ENCODE data around the gene MLLT6.

The MLLT6 gene

GRCh38 chr17:38746849-38747462 lies 41.9 kb downstream of the MLLT6 start:
- WGBS, 2 experiments (ENCODE audit: insufficient coverage in 2 of 2): 2 to 4% methylated on average over 5 to 13 of the region's 21 CpGs
- no peaks in the 10 kb centered on the region for H3K9me3 ChIP-seq (ENCODE audit: control insufficient read depth, low read length)
- no peak overlapping the region for H3K27ac ChIP-seq (ENCODE audit: low read depth, low read length, severe bottlenecking)
- peaks cover 15% of the 10 kb centered on the region for H3K36me3 ChIP-seq (ENCODE audit: control insufficient read depth, insufficient read depth, low read length)
- peak overlapping the region; percentile 93 for H3K4me3 ChIP-seq (ENCODE audit: extremely low read depth, insufficient read depth, low read length, poor library complexity, severe bottlenecking)
- H3K4me1 ChIP-seq (ENCODE audit: control insufficient read depth, insufficient read depth, low read length, poor library complexity, severe bottlenecking): peaks cover 6% of the 10 kb centered on the region

DNA sequence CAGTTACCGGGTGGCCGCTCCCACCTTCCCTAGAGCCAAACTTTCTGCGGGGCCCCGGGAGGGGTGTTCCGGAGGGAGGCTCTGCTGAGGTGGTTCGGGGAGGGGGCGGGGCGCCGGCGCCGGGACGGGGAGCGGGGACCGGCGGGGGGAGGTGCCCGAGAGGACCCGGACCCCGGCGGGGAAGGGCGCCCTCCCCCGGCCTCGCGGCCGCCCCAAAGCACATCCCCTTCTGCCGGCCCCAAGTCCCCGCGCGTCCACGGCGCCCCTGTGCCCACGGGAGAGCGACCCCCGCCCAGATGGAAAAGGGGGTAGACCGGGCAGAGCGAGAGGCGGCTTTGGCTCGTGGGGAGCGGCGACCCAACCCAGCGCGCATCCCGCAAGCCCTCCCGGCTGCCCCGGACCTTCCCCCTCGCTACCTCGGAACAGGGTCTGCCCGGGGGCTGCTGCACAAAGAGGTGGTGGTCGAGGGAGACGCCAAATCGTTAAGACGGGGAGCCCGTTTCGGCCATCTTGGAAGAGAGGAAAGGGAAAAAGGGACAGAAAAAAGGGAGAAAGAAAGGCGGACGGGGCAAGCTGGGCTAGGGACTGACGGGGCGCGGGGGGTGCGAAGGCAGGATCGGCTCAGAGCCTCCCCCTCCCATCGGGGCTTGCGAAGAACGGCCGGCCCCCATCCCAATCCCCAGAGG lies 42.5 kb downstream of the MLLT6 start:
- 0% methylated on average over 24 to 40 of the region's 64 CpGs for WGBS, 2 experiments (ENCODE audit: insufficient coverage in 2 of 2)
- no peaks in the 10 kb centered on the region for H3K9me3 ChIP-seq (ENCODE audit: control insufficient read depth, low read length)
- H3K4me3 ChIP-seq (ENCODE audit: extremely low read depth, insufficient read depth, low read length, poor library complexity, severe bottlenecking): peak overlapping the region; percentile 93
- H3K27ac ChIP-seq (ENCODE audit: low read depth, low read length, severe bottlenecking): peak overlapping the region; percentile 75
- H3K4me1 ChIP-seq (ENCODE audit: control insufficient read depth, insufficient read depth, low read length, poor library complexity, severe bottlenecking): peaks cover 6% of the 10 kb centered on the region
- peaks cover 13% of the 10 kb centered on the region for H3K36me3 ChIP-seq (ENCODE audit: control insufficient read depth, insufficient read depth, low read length)

DNA sequence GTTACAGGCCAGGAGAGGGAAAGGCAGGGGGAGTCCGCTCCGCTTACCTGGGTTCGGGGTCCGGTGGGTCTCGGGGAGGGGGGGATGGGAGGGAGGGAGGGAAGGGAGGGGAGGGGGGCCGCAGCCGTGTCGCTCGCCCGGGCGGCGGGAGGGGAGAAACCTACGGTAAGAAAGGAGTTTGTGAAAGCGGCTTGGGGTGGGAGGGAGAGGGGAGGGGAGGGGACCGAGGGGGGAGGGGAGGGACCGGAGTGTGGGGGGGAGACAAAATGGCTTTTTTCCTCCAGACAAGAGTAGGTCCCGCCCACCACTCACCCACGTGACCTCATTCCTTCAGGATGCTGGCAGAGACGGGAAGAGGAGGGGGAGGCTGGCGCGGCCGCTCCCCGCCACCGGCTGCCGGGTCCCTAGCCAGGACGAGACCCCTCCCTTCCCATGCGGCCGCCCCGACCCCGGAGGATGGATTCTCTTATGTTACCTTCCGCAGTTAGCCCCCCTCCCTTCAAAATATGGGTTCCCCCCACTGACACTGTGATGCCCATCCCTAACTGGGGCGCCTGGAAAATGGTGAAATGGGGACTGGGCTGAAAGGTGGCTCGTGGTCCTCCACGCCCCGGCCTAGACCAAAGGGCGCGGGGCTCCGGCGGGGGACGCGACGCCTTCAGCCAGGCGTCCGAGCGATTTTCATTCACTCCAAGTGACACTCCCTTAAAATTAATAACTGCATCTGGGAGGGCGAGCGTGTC lies 43.2 kb downstream of the MLLT6 start, which contains the start of gene PCGF2:
PCGF2 (minus strand) TSS at position 188 of the 743 bp plus-strand sequence. CDS start 7,934 bp downstream, outside the sequence.
- WGBS, 2 experiments (ENCODE audit: insufficient coverage in 2 of 2): 0 to 2% methylated on average over 15 of the region's 47 CpGs
- Histone ChIP-seq H3K27ac (ENCODE audit: low read depth, low read length, severe bottlenecking) (peak within 1 kb of the TSS; percentile 75), H3K4me1 (ENCODE audit: control insufficient read depth, insufficient read depth, low read length, poor library complexity, severe bottlenecking) (peaks cover 6% of the 10 kb centered on the region), H3K4me3 (ENCODE audit: extremely low read depth, insufficient read depth, low read length, poor library complexity, severe bottlenecking) (peak within 1 kb of the TSS; percentile 93), H3K36me3 (ENCODE audit: control insufficient read depth, insufficient read depth, low read length) (peaks cover 8% of the 10 kb centered on the region), H3K9me3 (ENCODE audit: control insufficient read depth, low read length) (no peaks in the 10 kb centered on the region)

DNA sequence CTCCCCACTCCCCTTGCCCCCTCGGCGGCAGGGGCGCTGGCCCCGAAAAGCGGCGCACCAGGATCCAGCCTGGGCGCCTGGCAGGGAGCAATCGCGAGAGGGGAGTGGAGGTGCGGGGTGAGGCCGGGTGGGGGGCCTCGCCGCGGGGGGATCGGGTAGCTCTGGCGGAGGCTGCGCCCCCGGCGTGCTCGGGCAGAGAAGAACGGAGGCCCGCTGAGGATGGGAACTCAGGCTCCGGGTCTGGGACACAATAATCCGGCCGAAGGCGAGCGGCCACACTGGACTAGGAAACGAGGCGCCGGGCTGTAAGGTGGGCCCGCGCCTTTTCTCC lies 43.8 kb downstream of the MLLT6 start:
- Histone ChIP-seq H3K9me3 (ENCODE audit: control insufficient read depth, low read length) (no peaks in the 10 kb centered on the region), H3K4me1 (ENCODE audit: control insufficient read depth, insufficient read depth, low read length, poor library complexity, severe bottlenecking) (peaks cover 6% of the 10 kb centered on the region), H3K4me3 (ENCODE audit: extremely low read depth, insufficient read depth, low read length, poor library complexity, severe bottlenecking) (peak overlapping the region; percentile 91), H3K36me3 (ENCODE audit: control insufficient read depth, insufficient read depth, low read length) (peaks cover 11% of the 10 kb centered on the region), H3K27ac (ENCODE audit: low read depth, low read length, severe bottlenecking) (peak overlapping the region; percentile 49)
- WGBS, 2 experiments (ENCODE audit: insufficient coverage in 2 of 2): 0 to 1% methylated on average over 24 to 26 of the region's 32 CpGs

- Histone ChIP-seq H3K9me3 (ENCODE audit: control insufficient read depth, low read length) (no peaks in the 10 kb centered on the region), H3K27ac (ENCODE audit: low read depth, low read length, severe bottlenecking) (peak overlapping the region; percentile 49), H3K4me1 (ENCODE audit: control insufficient read depth, insufficient read depth, low read length, poor library complexity, severe bottlenecking) (peaks cover 6% of the 10 kb centered on the region), H3K36me3 (ENCODE audit: control insufficient read depth, insufficient read depth, low read length) (peaks cover 17% of the 10 kb centered on the region), H3K4me3 (ENCODE audit: extremely low read depth, insufficient read depth, low read length, poor library complexity, severe bottlenecking) (peak overlapping the region; percentile 91)
- WGBS, 2 experiments (ENCODE audit: insufficient coverage in 2 of 2): 0% methylated on average over 72 to 77 of the region's 79 CpGs
Observed at GRCh38 chr17:38749223-38750043, 44.4 kb downstream of the MLLT6 start.

- 0 to 3% methylated on average over 8 to 9 of the region's 12 CpGs for WGBS, 2 experiments (ENCODE audit: insufficient coverage in 2 of 2)
- Histone ChIP-seq H3K4me1 (ENCODE audit: control insufficient read depth, insufficient read depth, low read length, poor library complexity, severe bottlenecking) (peaks cover 6% of the 10 kb centered on the region), H3K4me3 (ENCODE audit: extremely low read depth, insufficient read depth, low read length, poor library complexity, severe bottlenecking) (peak overlapping the region; percentile 91), H3K9me3 (ENCODE audit: control insufficient read depth, low read length) (no peaks in the 10 kb centered on the region), H3K27ac (ENCODE audit: low read depth, low read length, severe bottlenecking) (no peak overlapping the region), H3K36me3 (ENCODE audit: control insufficient read depth, insufficient read depth, low read length) (peaks cover 21% of the 10 kb centered on the region)
Observed at GRCh38 chr17:38750044-38750311, 44.9 kb downstream of the MLLT6 start.

- H3K4me3 ChIP-seq (ENCODE audit: extremely low read depth, insufficient read depth, low read length, poor library complexity, severe bottlenecking): peak overlapping the region; percentile 91
- H3K9me3 ChIP-seq (ENCODE audit: control insufficient read depth, low read length): no peaks in the 10 kb centered on the region
- H3K4me1 ChIP-seq (ENCODE audit: control insufficient read depth, insufficient read depth, low read length, poor library complexity, severe bottlenecking): peaks cover 3% of the 10 kb centered on the region
- 4 to 5% methylated on average over 25 to 28 of the region's 28 CpGs for WGBS, 2 experiments (ENCODE audit: insufficient coverage in 2 of 2)
- no peak overlapping the region for H3K27ac ChIP-seq (ENCODE audit: low read depth, low read length, severe bottlenecking)
- H3K36me3 ChIP-seq (ENCODE audit: control insufficient read depth, insufficient read depth, low read length): peaks cover 20% of the 10 kb centered on the region
Observed at GRCh38 chr17:38750312-38751121, 45.4 kb downstream of the MLLT6 start.

DNA sequence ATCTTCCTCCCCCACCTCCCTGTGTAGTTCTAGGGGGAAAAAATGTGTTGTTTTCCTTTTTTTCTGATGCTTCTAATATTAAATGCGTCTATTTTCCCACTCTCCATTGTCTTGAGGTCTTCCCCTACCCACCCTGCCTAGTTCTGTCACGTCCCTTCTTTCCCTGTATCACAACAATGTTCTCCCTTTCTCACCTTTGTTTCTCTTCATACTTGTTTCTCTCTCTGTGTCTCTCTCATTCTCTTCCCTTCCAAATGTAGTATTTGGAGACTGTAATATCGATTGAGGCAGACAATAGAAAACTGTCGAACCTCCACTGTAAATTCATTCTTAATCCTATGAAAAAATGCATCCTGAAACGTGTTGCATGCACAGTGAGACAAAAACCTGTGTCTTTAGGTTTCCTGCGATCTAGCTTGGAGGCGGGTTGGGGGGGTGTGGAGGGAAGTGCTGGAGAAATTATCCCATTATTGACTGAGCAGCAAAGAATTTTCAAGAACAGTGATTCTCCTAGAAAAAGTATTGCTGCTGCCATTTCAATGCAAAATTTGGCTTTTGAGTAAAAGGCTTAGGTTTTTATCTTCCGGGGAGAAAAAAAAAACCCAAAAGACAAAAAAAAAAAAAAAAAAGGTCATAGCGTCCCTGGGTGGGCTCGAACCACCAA lies 46.2 kb downstream of the MLLT6 start:
- Histone ChIP-seq H3K27ac (ENCODE audit: low read depth, low read length, severe bottlenecking) (no peak overlapping the region), H3K9me3 (ENCODE audit: control insufficient read depth, low read length) (no peaks in the 10 kb centered on the region), H3K4me3 (ENCODE audit: extremely low read depth, insufficient read depth, low read length, poor library complexity, severe bottlenecking) (peak overlapping the region; percentile 91), H3K36me3 (ENCODE audit: control insufficient read depth, insufficient read depth, low read length) (peaks cover 26% of the 10 kb centered on the region), H3K4me1 (ENCODE audit: control insufficient read depth, insufficient read depth, low read length, poor library complexity, severe bottlenecking) (no peaks in the 10 kb centered on the region)
- WGBS, 2 experiments (ENCODE audit: insufficient coverage in 2 of 2): 0 to 7% methylated on average over 3 to 5 of the region's 10 CpGs

DNA sequence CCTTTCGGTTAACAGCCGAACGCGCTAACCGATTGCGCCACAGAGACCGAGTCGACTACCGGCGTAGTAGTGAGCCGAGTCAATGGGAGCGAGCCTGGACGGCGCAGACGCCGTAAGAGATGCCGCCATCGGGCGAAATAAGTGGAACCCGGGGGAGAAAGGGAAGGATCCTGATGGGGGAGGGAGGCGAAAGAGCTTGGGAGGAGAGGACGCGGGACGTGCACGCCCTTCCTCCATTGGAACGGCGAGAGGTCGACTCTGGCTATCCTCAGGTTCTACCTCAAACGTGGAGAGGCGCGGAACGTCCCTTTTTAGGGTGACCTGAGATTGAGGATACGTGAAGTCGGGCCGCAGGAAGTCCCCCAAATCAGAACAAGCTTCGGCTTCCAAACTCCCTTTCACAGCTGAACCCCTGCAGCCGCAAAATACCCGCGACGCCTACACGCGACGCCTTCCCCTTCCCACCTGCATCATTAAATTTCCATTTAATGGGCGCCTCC lies 46.8 kb downstream of the MLLT6 start:
- Histone ChIP-seq H3K36me3 (ENCODE audit: control insufficient read depth, insufficient read depth, low read length) (peaks cover 32% of the 10 kb centered on the region), H3K4me3 (ENCODE audit: extremely low read depth, insufficient read depth, low read length, poor library complexity, severe bottlenecking) (peak overlapping the region; percentile 91), H3K9me3 (ENCODE audit: control insufficient read depth, low read length) (no peaks in the 10 kb centered on the region), H3K4me1 (ENCODE audit: control insufficient read depth, insufficient read depth, low read length, poor library complexity, severe bottlenecking) (no peaks in the 10 kb centered on the region), H3K27ac (ENCODE audit: low read depth, low read length, severe bottlenecking) (peak overlapping the region; percentile 62)
- 0 to 1% methylated on average over 31 to 37 of the region's 44 CpGs for WGBS, 2 experiments (ENCODE audit: insufficient coverage in 2 of 2)

Measured in mesodermal cell (in vitro differentiated cells).